ENCODE results near the gene HMGXB4. TPM values are rescaled to one million over a fixed set of nuclear protein-coding genes. Genes with fewer than 3 reads are reported as not detected.

The HMGXB4 gene
- polyA plus RNA-seq, 1 donor, result 39.2 TPM

- no peak for DNase-seq
These were observed 67.9 kb downstream of the HMGXB4 start for GRCh38 chr22:35325209-35325608.

GRCh38 chr22:35326854-35327562, 69.7 kb downstream of the HMGXB4 start:
- DNase-seq, result no peak

- DNase-seq, result no peak
These were observed 70.6 kb downstream of the HMGXB4 start for GRCh38 chr22:35327690-35328471.

GRCh38 chr22:35328472-35328885, 71.2 kb downstream of the HMGXB4 start:
- DNase-seq, result no peak

- no peak for DNase-seq
These were observed 72.0 kb downstream of the HMGXB4 start for GRCh38 chr22:35329114-35329847.

GRCh38 chr22:35330258-35330861, 73.1 kb downstream of the HMGXB4 start:
- DNase-seq, result no peak

GRCh38 chr22:35332278-35332677, 75.0 kb downstream of the HMGXB4 start:
- DNase-seq, result no peak

- no peak for DNase-seq
These were observed 75.9 kb downstream of the HMGXB4 start for GRCh38 chr22:35333220-35333619.

- DNase-seq, result no peak
These were observed 76.7 kb downstream of the HMGXB4 start for GRCh38 chr22:35334004-35334403.

- no peak for DNase-seq
These were observed 78.2 kb downstream of the HMGXB4 start for GRCh38 chr22:35335468-35335867.

GRCh38 chr22:35335936-35336781, 78.9 kb downstream of the HMGXB4 start:
- DNase-seq, result no peak

GRCh38 chr22:35337932-35338331, 80.6 kb downstream of the HMGXB4 start:
- DNase-seq, result no peak

- no peak for DNase-seq
These were observed 84.0 kb downstream of the HMGXB4 start for GRCh38 chr22:35341090-35341874.

- no peak for DNase-seq
These were observed 85.1 kb downstream of the HMGXB4 start for GRCh38 chr22:35342390-35342789.

GRCh38 chr22:35343664-35344550, 86.6 kb downstream of the HMGXB4 start:
- no peak for DNase-seq

GRCh38 chr22:35344956-35345690, 87.8 kb downstream of the HMGXB4 start:
- no peak for DNase-seq
